Loucy (cell line): ENCODE measurements around the gene CRTAC1.

Experiments
- CTCF ChIP-seq: fragments of 200-600 bp; sonication (generic); conservative IDR thresholded peaks from 2 replicates; pipeline ENCODE4 v1.5.1; 2014; ENCODE audit warnings: mild to moderate bottlenecking, antibody characterized with exemption, low read length
- EZH2phosphoT487 ChIP-seq: fragments of 200-600 bp; IDR thresholded peaks from 2 replicates; pipeline ENCODE4 v1.6.1; 2018; ENCODE audit warnings: antibody characterized with exemption, mild to moderate bottlenecking, moderate library complexity, borderline replicate concordance

GRCh38 chr10:98039690-98040381, 9.4 kb upstream of the CRTAC1 start:
- TF ChIP-seq CTCF, result no peak
- no peak for TF ChIP-seq EZH2phosphoT487
